ENCODE measurements around the gene ZNF423. TPM values are rescaled to one million over a fixed set of nuclear protein-coding genes. Genes with fewer than 3 reads are reported as not detected.

The ZNF423 gene
- total and polyA plus RNA-seq, 2 of the 13 experiments (the other 11 are each of a cell fraction or from before 2014, with no cell fraction given) = 0.07 to 0.31 TPM

DNA sequence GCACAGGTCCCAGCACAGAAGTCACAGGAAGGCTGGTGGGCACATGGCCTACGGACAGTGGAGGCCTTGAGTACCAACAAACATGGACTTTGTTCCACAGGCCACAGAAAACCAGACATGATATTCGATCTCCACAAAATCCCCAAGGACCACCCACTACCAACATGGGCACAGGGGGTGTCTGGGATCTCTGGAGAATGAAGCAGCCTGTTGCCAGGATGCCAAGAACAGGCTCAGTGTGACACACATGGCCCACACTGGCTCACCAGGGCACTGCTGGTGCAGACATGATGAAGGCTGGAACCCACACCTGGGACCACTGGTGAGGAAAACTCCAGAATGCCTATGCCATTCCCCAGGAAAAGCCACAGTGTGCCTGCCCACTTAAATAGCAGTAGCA, 362.1 kb downstream of the ZNF423 start:
- H3K4me1 ChIP-seq (ENCODE audit: insufficient read depth, low read length) = no peaks in the 10 kb centered on the region
- H2AFZ ChIP-seq (ENCODE audit: low read length) = no peak overlapping the region
- CTCF ChIA-PET (ENCODE audit: low intra/inter-chr PET ratio, low total read pairs) = interaction anchor here (2.4 kb wide), 1 partner anchor 428 kb away, joined by 9 read pairs; no protein-coding TSS in a partner anchor
- ATAC-seq (no peak), DNase-seq (ENCODE audit: low spot score) (no peak), FAIRE-seq (no peak)
- TF ChIP-seq MBNL3 (CRISPR knock-in tag; conservative IDR thresholded peaks at IDR 0.05) = no peak
- TF ChIP-seq, protein P1, sequence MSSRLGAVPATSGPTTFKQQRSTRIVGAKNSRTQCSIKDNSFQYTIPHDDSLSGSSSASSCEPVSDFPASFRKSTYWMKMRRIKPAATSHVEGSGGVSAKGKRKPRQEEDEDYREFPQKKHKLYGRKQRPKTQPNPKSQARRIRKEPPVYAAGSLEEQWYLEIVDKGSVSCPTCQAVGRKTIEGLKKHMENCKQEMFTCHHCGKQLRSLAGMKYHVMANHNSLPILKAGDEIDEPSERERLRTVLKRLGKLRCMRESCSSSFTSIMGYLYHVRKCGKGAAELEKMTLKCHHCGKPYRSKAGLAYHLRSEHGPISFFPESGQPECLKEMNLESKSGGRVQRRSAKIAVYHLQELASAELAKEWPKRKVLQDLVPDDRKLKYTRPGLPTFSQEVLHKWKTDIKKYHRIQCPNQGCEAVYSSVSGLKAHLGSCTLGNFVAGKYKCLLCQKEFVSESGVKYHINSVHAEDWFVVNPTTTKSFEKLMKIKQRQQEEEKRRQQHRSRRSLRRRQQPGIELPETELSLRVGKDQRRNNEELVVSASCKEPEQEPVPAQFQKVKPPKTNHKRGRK (CRISPR knock-in tag; IDR thresholded peaks at IDR 0.05) = no peak
- TF ChIP-seq, protein P2, sequence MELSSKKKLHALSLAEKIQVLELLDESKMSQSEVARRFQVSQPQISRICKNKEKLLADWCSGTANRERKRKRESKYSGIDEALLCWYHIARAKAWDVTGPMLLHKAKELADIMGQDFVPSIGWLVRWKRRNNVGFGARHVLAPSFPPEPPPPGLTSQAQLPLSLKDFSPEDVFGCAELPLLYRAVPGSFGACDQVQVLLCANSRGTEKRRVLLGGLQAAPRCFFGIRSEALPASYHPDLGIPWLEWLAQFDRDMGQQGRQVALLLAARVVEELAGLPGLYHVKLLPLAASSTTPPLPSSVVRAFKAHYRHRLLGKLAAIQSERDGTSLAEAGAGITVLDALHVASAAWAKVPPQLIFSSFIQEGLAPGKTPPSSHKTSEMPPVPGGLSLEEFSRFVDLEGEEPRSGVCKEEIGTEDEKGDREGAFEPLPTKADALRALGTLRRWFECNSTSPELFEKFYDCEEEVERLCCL (CRISPR knock-in tag; IDR thresholded peaks at IDR 0.05; ENCODE audit: borderline replicate concordance) = no peak
- TF ChIP-seq ZNF766 (CRISPR knock-in tag; IDR thresholded peaks at IDR 0.05; ENCODE audit: borderline replicate concordance) = no peak
- TF ChIP-seq, protein P3, sequence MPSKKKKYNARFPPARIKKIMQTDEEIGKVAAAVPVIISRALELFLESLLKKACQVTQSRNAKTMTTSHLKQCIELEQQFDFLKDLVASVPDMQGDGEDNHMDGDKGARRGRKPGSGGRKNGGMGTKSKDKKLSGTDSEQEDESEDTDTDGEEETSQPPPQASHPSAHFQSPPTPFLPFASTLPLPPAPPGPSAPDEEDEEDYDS (CRISPR knock-in tag; IDR thresholded peaks at IDR 0.05) = no peak
- TF ChIP-seq ZNF619 (CRISPR knock-in tag; IDR thresholded peaks at IDR 0.05) = no peak
- TF ChIP-seq ZNF446 (CRISPR knock-in tag; IDR thresholded peaks at IDR 0.05) = no peak
- TF ChIP-seq FOXK1 (CRISPR knock-in tag; IDR thresholded peaks at IDR 0.05; ENCODE audit: borderline replicate concordance, low read depth) = no peak
- TF ChIP-seq, protein P4, sequence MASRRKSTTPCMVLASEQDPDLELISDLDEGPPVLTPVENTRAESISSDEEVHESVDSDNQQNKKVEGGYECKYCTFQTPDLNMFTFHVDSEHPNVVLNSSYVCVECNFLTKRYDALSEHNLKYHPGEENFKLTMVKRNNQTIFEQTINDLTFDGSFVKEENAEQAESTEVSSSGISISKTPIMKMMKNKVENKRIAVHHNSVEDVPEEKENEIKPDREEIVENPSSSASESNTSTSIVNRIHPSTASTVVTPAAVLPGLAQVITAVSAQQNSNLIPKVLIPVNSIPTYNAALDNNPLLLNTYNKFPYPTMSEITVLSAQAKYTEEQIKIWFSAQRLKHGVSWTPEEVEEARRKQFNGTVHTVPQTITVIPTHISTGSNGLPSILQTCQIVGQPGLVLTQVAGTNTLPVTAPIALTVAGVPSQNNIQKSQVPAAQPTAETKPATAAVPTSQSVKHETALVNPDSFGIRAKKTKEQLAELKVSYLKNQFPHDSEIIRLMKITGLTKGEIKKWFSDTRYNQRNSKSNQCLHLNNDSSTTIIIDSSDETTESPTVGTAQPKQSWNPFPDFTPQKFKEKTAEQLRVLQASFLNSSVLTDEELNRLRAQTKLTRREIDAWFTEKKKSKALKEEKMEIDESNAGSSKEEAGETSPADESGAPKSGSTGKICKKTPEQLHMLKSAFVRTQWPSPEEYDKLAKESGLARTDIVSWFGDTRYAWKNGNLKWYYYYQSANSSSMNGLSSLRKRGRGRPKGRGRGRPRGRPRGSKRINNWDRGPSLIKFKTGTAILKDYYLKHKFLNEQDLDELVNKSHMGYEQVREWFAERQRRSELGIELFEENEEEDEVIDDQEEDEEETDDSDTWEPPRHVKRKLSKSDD (CRISPR knock-in tag; IDR thresholded peaks at IDR 0.05; ENCODE audit: low read depth) = no peak
- no peak for TF ChIP-seq ZNF724P (CRISPR knock-in tag; IDR thresholded peaks at IDR 0.05; ENCODE audit: borderline replicate concordance)
- TF ChIP-seq ZNF720 (CRISPR knock-in tag; IDR thresholded peaks at IDR 0.05) = no peak
- no peak for TF ChIP-seq SP1 (IDR thresholded peaks at IDR 0.05)
- no peak for TF ChIP-seq SP1 (CRISPR knock-in tag; IDR thresholded peaks at IDR 0.05)
- no peak for TF ChIP-seq ZNF224 (CRISPR knock-in tag; IDR thresholded peaks at IDR 0.05)
- no peak for TF ChIP-seq NPAS2 (CRISPR knock-in tag; IDR thresholded peaks at IDR 0.05; ENCODE audit: borderline replicate concordance)
- no peak for TF ChIP-seq GTF3A (CRISPR knock-in tag; conservative IDR thresholded peaks at IDR 0.05)
- no peak for TF ChIP-seq MXI1 (IDR thresholded peaks at IDR 0.05; ENCODE audit: borderline replicate concordance, low read depth, low read length)
- TF ChIP-seq, protein P5, sequence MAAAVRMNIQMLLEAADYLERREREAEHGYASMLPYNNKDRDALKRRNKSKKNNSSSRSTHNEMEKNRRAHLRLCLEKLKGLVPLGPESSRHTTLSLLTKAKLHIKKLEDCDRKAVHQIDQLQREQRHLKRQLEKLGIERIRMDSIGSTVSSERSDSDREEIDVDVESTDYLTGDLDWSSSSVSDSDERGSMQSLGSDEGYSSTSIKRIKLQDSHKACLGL (CRISPR knock-in tag; IDR thresholded peaks at IDR 0.05) = no peak
- TF ChIP-seq ELF4 (CRISPR knock-in tag; IDR thresholded peaks at IDR 0.05; ENCODE audit: borderline replicate concordance) = no peak
- TF ChIP-seq KDM4B (CRISPR knock-in tag; IDR thresholded peaks at IDR 0.05) = no peak
- no peak for TF ChIP-seq ZSCAN25 (CRISPR knock-in tag; IDR thresholded peaks at IDR 0.05)
- no TSS peak for BruUV-seq (replicated peaks)
- H3K4me3 ChIP-seq (replicated peaks in 1 of 3; ENCODE audit: insufficient read depth in 1 of 3, low read depth in 2 of 3, low read length in 3 of 3) = no peak overlapping the region
- in situ Hi-C loops (cut with HindIII; ENCODE audit: extremely low pct_ligation_motif_present, low pct_unique_long_range_greater_than_20kb) (loop anchor here (10.0 kb wide), 1 partner anchor 431 kb away; no protein-coding TSS in a partner anchor), intact Hi-C loops (cut with micrococcal nuclease; ENCODE audit: unreplicated experiment) (loop anchor here (5.0 kb wide), 1 partner anchor 428 kb away; no protein-coding TSS in a partner anchor)
- H3K27me3 ChIP-seq (ENCODE audit: control insufficient read depth in 1 of 2, insufficient read depth in 2 of 2, low read length in 2 of 2) = peaks cover 0 to 5% of the 10 kb centered on the region in 2 experiments; a peak in 2 of 5 replicates
- POLR2A ChIA-PET = no interaction called here
- no peak overlapping the region for H3K4me2 ChIP-seq (ENCODE audit: low read depth, low read length)
- H3K9me3 ChIP-seq (ENCODE audit: low read length) = no peaks in the 10 kb centered on the region
- no peaks in the 10 kb centered on the region for H4K20me1 ChIP-seq (ENCODE audit: insufficient read depth, low read length)
- H3K79me2 ChIP-seq (ENCODE audit: insufficient read depth, low read length) = no peaks in the 10 kb centered on the region
- no peak overlapping the region for H3K9ac ChIP-seq (ENCODE audit: insufficient read depth, low read depth, low read length)
- no peak overlapping the region for H3K27ac ChIP-seq (ENCODE audit: extremely low read length, insufficient read depth, low read length)
- no peaks in the 10 kb centered on the region for H3K36me3 ChIP-seq (replicated peaks in 1 of 2; ENCODE audit: control insufficient read depth in 1 of 2, insufficient read depth in 2 of 2, low read length in 2 of 2)
- WGBS (ENCODE audit: low lambda C conversion rate) = 0% methylated on average over 1 of the region's 2 CpGs

Measured in HepG2 (cell line).